Smooth muscle cell (in vitro differentiated cells): ENCODE results near the gene CDKN2B-AS1. TPM values are rescaled to one million over a fixed set of nuclear protein-coding genes. Genes with fewer than 3 reads are reported as not detected.
A peak's percentile ranks its signal among the peaks of the same experiment; 100 is the strongest.

ENCODE experiments used
- DNase-seq: peaks from one replicate; lab custom pipeline; 2025; ENCODE audit not compliant: unreplicated experiment; lab: John Stamatoyannopoulos, UW
- H2AFZ ChIP-seq: fragments of 200-600 bp; sonication (generic); 2 replicates; pipeline ENCODE4 v1.6.0; 2016; ENCODE audit warnings: antibody characterized with exemption, low read depth, mild to moderate bottlenecking
- H3F3A ChIP-seq: fragments of 200-600 bp; sonication (generic); 2 replicates; pipeline ENCODE4 v1.6.0; 2017; ENCODE audit warnings: antibody characterized with exemption, low read depth
- H3K27ac ChIP-seq: fragments of 200-600 bp; sonication (generic); 2 replicates; pipeline ENCODE4 v1.5.1; 2016; ENCODE audit warnings: low read depth, mild to moderate bottlenecking
- H3K27me3 ChIP-seq: fragments of 200-600 bp; sonication (generic); 2 replicates; pipeline ENCODE4 v1.6.1; 2016; ENCODE audit warnings: low read depth, mild to moderate bottlenecking
- H3K36me3 ChIP-seq: fragments of 200-600 bp; sonication (generic); 2 replicates; pipeline ENCODE4 v1.5.1; 2016; ENCODE audit warnings: low read depth
- H3K4me1 ChIP-seq: fragments of 200-600 bp; sonication (generic); 2 replicates; pipeline ENCODE4 v1.5.1; 2016; ENCODE audit warnings: low read depth
- H3K4me2 ChIP-seq: fragments of 200-600 bp; sonication (generic); 2 replicates; pipeline ENCODE4 v1.6.0; 2016; ENCODE audit warnings: mild to moderate bottlenecking
- H3K4me3 ChIP-seq: fragments of 200-600 bp; sonication (generic); 2 replicates; pipeline ENCODE4 v1.5.1; 2016; ENCODE audit warnings: mild to moderate bottlenecking
- H3K79me2 ChIP-seq: fragments of 200-600 bp; sonication (generic); 2 replicates; pipeline ENCODE4 v1.6.0; 2016; ENCODE audit warnings: low read depth, mild to moderate bottlenecking
- H3K9ac ChIP-seq: fragments of 200-600 bp; sonication (generic); 2 replicates; pipeline ENCODE4 v1.6.0; 2016; ENCODE audit warnings: low read depth
- H3K9me3 ChIP-seq: fragments of 200-600 bp; sonication (generic); replicated peaks from 2 replicates; pipeline ENCODE4 v1.5.1; 2016; ENCODE audit warnings: low read depth
- H4K20me1 ChIP-seq: fragments of 200-600 bp; sonication (generic); 2 replicates; pipeline ENCODE4 v1.6.0; 2016; ENCODE audit warnings: low read depth
- CTCF ChIP-seq: fragments of 200-600 bp; sonication (generic); IDR thresholded peaks from 2 replicates; pipeline ENCODE4 v1.5.1; 2017; ENCODE audit warnings: borderline replicate concordance, mild to moderate bottlenecking, antibody characterized with exemption; ENCODE audit not compliant: insufficient read depth, poor library complexity, severe bottlenecking
- WGBS: methylation state at CpG from one replicate; pipeline ENCODE4 v1.1.7; 2016; ENCODE audit warnings: low lambda C conversion rate; 5-methylcytosine and 5-hydroxymethylcytosine counted together
- polyA plus RNA-seq: library from polyadenylated mRNA; unstranded; fragments of >200 nt; fragmentation: Nextera tagmentation; extraction: Ambion mirVana; gene quantifications from 2 replicates; pipeline ENCODE4 v1.2.1, GENCODE V29; 2016
- total RNA-seq: library from RNA; depleted of rRNA; stranded (reverse); fragments of >200 nt; gene quantifications from 2 replicates; pipeline ENCODE4 v1.2.3, GENCODE V29; 2014

CDKN2B-AS1 gene
- total and polyA plus RNA-seq, 2 experiments from 2014 or later: 32.7 to 38.5 TPM

GRCh38 chr9:22039258-22039657, 44.7 kb downstream of the CDKN2B-AS1 start:
- H3K4me3 ChIP-seq: no peak overlapping the region
- peak overlapping the region; percentile 15 for H3K9ac ChIP-seq
- H3K36me3 ChIP-seq: no peaks in the 10 kb centered on the region
- H3K27ac ChIP-seq: peak overlapping the region; percentile 84
- no peak overlapping the region for H2AFZ ChIP-seq
- 71% methylated on average over 3 of the region's 3 CpGs for WGBS
- no peaks in the 10 kb centered on the region for H3K79me2 ChIP-seq
- no peaks in the 10 kb centered on the region for H3K9me3 ChIP-seq
- peaks cover 7% of the 10 kb centered on the region for H3F3A ChIP-seq
- H3K4me2 ChIP-seq: peak overlapping the region; percentile 58
- no peak for TF ChIP-seq CTCF
- DNase-seq: no peak
- H4K20me1 ChIP-seq: no peaks in the 10 kb centered on the region
- no peaks in the 10 kb centered on the region for H3K27me3 ChIP-seq
- peaks cover 6% of the 10 kb centered on the region for H3K4me1 ChIP-seq

GRCh38 chr9:22040760-22041159, 46.2 kb downstream of the CDKN2B-AS1 start:
- no peaks in the 10 kb centered on the region for H3K27me3 ChIP-seq
- H4K20me1 ChIP-seq: no peaks in the 10 kb centered on the region
- 0% methylated on average over 1 of the region's 1 CpG for WGBS
- H3K4me1 ChIP-seq: peaks cover 6% of the 10 kb centered on the region
- H3K4me2 ChIP-seq: peak overlapping the region; percentile 58
- H3K79me2 ChIP-seq: no peaks in the 10 kb centered on the region
- peaks cover 7% of the 10 kb centered on the region for H3F3A ChIP-seq
- peak overlapping the region; percentile 14 for H3K9ac ChIP-seq
- H2AFZ ChIP-seq: peak overlapping the region; percentile 3
- peak overlapping the region; percentile 84 for H3K27ac ChIP-seq
- H3K9me3 ChIP-seq: no peaks in the 10 kb centered on the region
- no peak for TF ChIP-seq CTCF
- no peak for DNase-seq
- H3K4me3 ChIP-seq: no peak overlapping the region
- no peaks in the 10 kb centered on the region for H3K36me3 ChIP-seq

GRCh38 chr9:22041344-22041743, 46.8 kb downstream of the CDKN2B-AS1 start:
- Histone ChIP-seq H3K36me3 (no peaks in the 10 kb centered on the region), H3K79me2 (no peaks in the 10 kb centered on the region), H3K27me3 (no peaks in the 10 kb centered on the region), H3K9ac (peak overlapping the region; percentile 14), H3K9me3 (no peaks in the 10 kb centered on the region), H2AFZ (no peak overlapping the region), H3K27ac (peak overlapping the region; percentile 84), H3K4me3 (no peak overlapping the region), H3F3A (peaks cover 7% of the 10 kb centered on the region), H3K4me1 (peaks cover 6% of the 10 kb centered on the region), H4K20me1 (no peaks in the 10 kb centered on the region), H3K4me2 (peak overlapping the region; percentile 58)
- WGBS: 100% methylated on average over 1 of the region's 1 CpG
- DNase-seq: no peak
- no peak for TF ChIP-seq CTCF

GRCh38 chr9:22041775-22042174, 47.2 kb downstream of the CDKN2B-AS1 start:
- Histone ChIP-seq H3K27ac (peak overlapping the region; percentile 84), H3K9ac (peak overlapping the region; percentile 21)
- no peak for DNase-seq

More at GRCh38 chr9:22041775-22042174, 47.2 kb downstream of the CDKN2B-AS1 start:
- Histone ChIP-seq H3K36me3 (no peaks in the 10 kb centered on the region), H4K20me1 (no peaks in the 10 kb centered on the region), H3K4me3 (no peak overlapping the region), H2AFZ (no peak overlapping the region), H3K79me2 (no peaks in the 10 kb centered on the region), H3K9me3 (no peaks in the 10 kb centered on the region), H3K4me1 (peaks cover 6% of the 10 kb centered on the region), H3K4me2 (peak overlapping the region; percentile 58), H3K27me3 (no peaks in the 10 kb centered on the region), H3F3A (peaks cover 7% of the 10 kb centered on the region)
- no peak for TF ChIP-seq CTCF
- 68% methylated on average over 1 of the region's 1 CpG for WGBS
